ENCODE results near the gene LAG3. TPM values are rescaled to one million over a fixed set of nuclear protein-coding genes. Genes with fewer than 3 reads are reported as not detected.

LAG3 gene
- total RNA-seq, 1 experiment from 2014 or later: 2.6 TPM

DNA sequence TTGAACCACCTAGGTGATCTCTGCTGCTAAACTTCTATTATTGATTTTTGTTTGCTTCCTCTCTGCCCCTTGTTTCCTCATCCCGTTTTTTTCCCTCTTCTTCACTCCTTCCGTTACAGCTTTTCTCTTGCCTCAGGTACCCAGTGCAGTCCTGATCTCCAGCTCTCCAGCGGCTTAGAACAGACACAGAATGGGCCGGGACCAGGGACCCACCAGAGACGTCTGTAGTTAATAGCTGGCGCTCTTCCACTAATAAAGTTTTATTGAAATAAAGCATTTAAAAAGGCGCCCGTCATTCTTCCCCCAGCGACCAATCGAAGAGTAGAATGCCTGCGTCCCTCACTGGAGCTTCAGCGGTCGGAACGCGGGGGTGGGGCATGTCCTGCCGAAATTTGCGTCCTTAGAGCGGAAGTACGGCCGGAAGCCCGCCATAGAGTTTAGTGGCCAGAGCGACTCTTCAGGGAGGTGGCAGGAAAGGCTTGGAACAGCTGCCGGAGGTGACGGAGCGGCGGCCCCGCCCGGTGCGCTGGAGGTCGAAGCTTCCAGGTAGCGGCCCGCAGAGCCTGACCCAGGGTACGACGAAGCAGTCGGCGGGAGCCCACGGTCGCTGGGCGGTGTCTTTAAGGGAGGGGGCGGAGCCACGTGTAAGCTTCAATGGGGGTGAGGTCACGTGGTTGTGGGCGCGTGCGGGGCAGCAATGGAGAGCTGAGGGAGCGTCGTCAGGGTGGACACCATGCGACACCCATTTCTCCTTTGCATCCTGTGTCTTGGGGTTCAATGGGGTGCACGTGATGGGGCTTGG lies 48.5 kb upstream of the LAG3 start, which contains the start of gene COPS7A (continued):
- TF ChIP-seq E2F4 (CRISPR knock-in tag; IDR thresholded peaks at IDR 0.05; ENCODE audit: borderline replicate concordance, low read depth) (peak; percentile 76), E2F5 (CRISPR knock-in tag; IDR thresholded peaks at IDR 0.05) (peak; percentile 91), ZNF671 (CRISPR knock-in tag; IDR thresholded peaks at IDR 0.05) (no peak), ZNF121 (CRISPR knock-in tag; IDR thresholded peaks at IDR 0.05) (peak; percentile 99), ELF4 (CRISPR knock-in tag; IDR thresholded peaks at IDR 0.05; ENCODE audit: low read depth) (peak; percentile 84; the same call in 1 of the 2 replicates), MXD4 (CRISPR knock-in tag; IDR thresholded peaks at IDR 0.05; ENCODE audit: borderline replicate concordance) (no peak), CDX4 (CRISPR knock-in tag; IDR thresholded peaks at IDR 0.05; ENCODE audit: borderline replicate concordance) (no peak), PRRX2 (CRISPR knock-in tag; IDR thresholded peaks at IDR 0.05) (no peak), RORB (CRISPR knock-in tag; IDR thresholded peaks at IDR 0.05) (no peak), TCF7 (CRISPR knock-in tag; IDR thresholded peaks at IDR 0.05; ENCODE audit: low read depth) (peak; percentile 95), GRHL2 (CRISPR knock-in tag; IDR thresholded peaks at IDR 0.05; ENCODE audit: insufficient replicate concordance, severe bottlenecking) (no peak), SP1 (CRISPR knock-in tag; conservative IDR thresholded peaks at IDR 0.05) (peak; percentile 95), EMX1 (CRISPR knock-in tag; IDR thresholded peaks at IDR 0.05) (no peak), FOXP1 (CRISPR knock-in tag; IDR thresholded peaks at IDR 0.05; ENCODE audit: borderline replicate concordance) (peak; percentile 99), CBFB (CRISPR knock-in tag; IDR thresholded peaks at IDR 0.05; ENCODE audit: low read depth) (0 out of 2 replicates have a peak, but pooled peaks have one; percentile 59), NFYB (CRISPR knock-in tag; conservative IDR thresholded peaks at IDR 0.05; ENCODE audit: low read depth) (peak; percentile 47), ATF1 (CRISPR knock-in tag; IDR thresholded peaks at IDR 0.05) (peak; percentile 94), IRF2 (CRISPR knock-in tag; IDR thresholded peaks at IDR 0.05; ENCODE audit: borderline replicate concordance, low read depth) (peak; percentile 89), ZNF532 (CRISPR knock-in tag; IDR thresholded peaks at IDR 0.05; ENCODE audit: borderline replicate concordance) (no peak), E2F1 (CRISPR knock-in tag; IDR thresholded peaks at IDR 0.05) (peak; percentile 95)
- TF ChIP-seq, protein P1, sequence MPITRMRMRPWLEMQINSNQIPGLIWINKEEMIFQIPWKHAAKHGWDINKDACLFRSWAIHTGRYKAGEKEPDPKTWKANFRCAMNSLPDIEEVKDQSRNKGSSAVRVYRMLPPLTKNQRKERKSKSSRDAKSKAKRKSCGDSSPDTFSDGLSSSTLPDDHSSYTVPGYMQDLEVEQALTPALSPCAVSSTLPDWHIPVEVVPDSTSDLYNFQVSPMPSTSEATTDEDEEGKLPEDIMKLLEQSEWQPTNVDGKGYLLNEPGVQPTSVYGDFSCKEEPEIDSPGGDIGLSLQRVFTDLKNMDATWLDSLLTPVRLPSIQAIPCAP (CRISPR knock-in tag; IDR thresholded peaks at IDR 0.05): peak; percentile 96
- TF ChIP-seq, protein P2, sequence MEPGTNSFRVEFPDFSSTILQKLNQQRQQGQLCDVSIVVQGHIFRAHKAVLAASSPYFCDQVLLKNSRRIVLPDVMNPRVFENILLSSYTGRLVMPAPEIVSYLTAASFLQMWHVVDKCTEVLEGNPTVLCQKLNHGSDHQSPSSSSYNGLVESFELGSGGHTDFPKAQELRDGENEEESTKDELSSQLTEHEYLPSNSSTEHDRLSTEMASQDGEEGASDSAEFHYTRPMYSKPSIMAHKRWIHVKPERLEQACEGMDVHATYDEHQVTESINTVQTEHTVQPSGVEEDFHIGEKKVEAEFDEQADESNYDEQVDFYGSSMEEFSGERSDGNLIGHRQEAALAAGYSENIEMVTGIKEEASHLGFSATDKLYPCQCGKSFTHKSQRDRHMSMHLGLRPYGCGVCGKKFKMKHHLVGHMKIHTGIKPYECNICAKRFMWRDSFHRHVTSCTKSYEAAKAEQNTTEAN (CRISPR knock-in tag; IDR thresholded peaks at IDR 0.05): peak; percentile 93
- TF ChIP-seq, protein P3, sequence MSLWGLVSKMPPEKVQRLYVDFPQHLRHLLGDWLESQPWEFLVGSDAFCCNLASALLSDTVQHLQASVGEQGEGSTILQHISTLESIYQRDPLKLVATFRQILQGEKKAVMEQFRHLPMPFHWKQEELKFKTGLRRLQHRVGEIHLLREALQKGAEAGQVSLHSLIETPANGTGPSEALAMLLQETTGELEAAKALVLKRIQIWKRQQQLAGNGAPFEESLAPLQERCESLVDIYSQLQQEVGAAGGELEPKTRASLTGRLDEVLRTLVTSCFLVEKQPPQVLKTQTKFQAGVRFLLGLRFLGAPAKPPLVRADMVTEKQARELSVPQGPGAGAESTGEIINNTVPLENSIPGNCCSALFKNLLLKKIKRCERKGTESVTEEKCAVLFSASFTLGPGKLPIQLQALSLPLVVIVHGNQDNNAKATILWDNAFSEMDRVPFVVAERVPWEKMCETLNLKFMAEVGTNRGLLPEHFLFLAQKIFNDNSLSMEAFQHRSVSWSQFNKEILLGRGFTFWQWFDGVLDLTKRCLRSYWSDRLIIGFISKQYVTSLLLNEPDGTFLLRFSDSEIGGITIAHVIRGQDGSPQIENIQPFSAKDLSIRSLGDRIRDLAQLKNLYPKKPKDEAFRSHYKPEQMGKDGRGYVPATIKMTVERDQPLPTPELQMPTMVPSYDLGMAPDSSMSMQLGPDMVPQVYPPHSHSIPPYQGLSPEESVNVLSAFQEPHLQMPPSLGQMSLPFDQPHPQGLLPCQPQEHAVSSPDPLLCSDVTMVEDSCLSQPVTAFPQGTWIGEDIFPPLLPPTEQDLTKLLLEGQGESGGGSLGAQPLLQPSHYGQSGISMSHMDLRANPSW (CRISPR knock-in tag; conservative IDR thresholded peaks at IDR 0.05; ENCODE audit: low read depth): no peak
